Nephron progenitor cell (in vitro differentiated cells): ENCODE results near the gene PBX1.
A peak's percentile ranks its signal among the peaks of the same experiment; 100 is the strongest.
"Not testable (repeated sequence)": the region's sequence is repeated elsewhere in the genome, so short reads cannot be mapped to it uniquely, and the experiment has no call there.

Experiments used
- DNase-seq: peaks from one replicate; pipeline ENCODE4 v3.0.0; 2021
- H3K27ac Mint-ChIP-seq: 2 replicates; pipeline ENCODE4 v1.8.0; 2021; ENCODE audit warnings: mild to moderate bottlenecking, moderate library complexity, mixed read lengths
- H3K27me3 Mint-ChIP-seq: 2 replicates; pipeline ENCODE4 v1.8.0; 2021; ENCODE audit warnings: mild to moderate bottlenecking, low read depth, mixed read lengths; ENCODE audit not compliant: poor library complexity
- H3K36me3 Mint-ChIP-seq: 2 replicates; pipeline ENCODE4 v1.8.0; 2021; ENCODE audit warnings: low read depth, mixed read lengths
- H3K4me1 Mint-ChIP-seq: 2 replicates; pipeline ENCODE4 v1.8.0; 2021; ENCODE audit warnings: mixed read lengths
- H3K4me3 Mint-ChIP-seq: 2 replicates; pipeline ENCODE4 v1.8.0; 2021; ENCODE audit warnings: mild to moderate bottlenecking, moderate library complexity, mixed read lengths
- H3K9me3 Mint-ChIP-seq: 2 replicates; pipeline ENCODE4 v1.8.0; 2021; ENCODE audit warnings: mild to moderate bottlenecking, moderate library complexity, mixed read lengths
- CTCF ChIP-seq: fragments of 200-600 bp; sonication (generic); IDR thresholded peaks from 2 replicates; pipeline ENCODE4 v1.5.0; 2021; ENCODE audit warnings: antibody characterized with exemption

The PBX1 gene

GRCh38 chr1:164596172-164596571 lies 37.2 kb downstream of the PBX1 start:
- no peak for TF ChIP-seq CTCF
- DNase-seq: no peak
- Mint-ChIP-seq H3K4me1 (peaks cover 76% of the 10 kb centered on the region), H3K27ac (no peak overlapping the region), H3K4me3 (no peak overlapping the region), H3K36me3 (peaks cover 60% of the 10 kb centered on the region), H3K9me3 (no peaks in the 10 kb centered on the region), H3K27me3 (no peaks in the 10 kb centered on the region)

- TF ChIP-seq CTCF: no peak
- Mint-ChIP-seq H3K9me3 (no peaks in the 10 kb centered on the region), H3K27me3 (no peaks in the 10 kb centered on the region), H3K4me3 (peak overlapping the region; percentile 20), H3K36me3 (peaks cover 57% of the 10 kb centered on the region), H3K27ac (peak overlapping the region; percentile 54), H3K4me1 (peaks cover 74% of the 10 kb centered on the region)
- DNase-seq: no peak
Observed at GRCh38 chr1:164598719-164599118, 39.7 kb downstream of the PBX1 start.

GRCh38 chr1:164599272-164599671 lies 40.3 kb downstream of the PBX1 start:
- peaks cover 71% of the 10 kb centered on the region for H3K4me1 Mint-ChIP-seq
- TF ChIP-seq CTCF: no peak
- no peak for DNase-seq
- H3K36me3 Mint-ChIP-seq: peaks cover 54% of the 10 kb centered on the region
- no peaks in the 10 kb centered on the region for H3K9me3 Mint-ChIP-seq
- H3K27me3 Mint-ChIP-seq: peaks cover under 1% of the 10 kb centered on the region
- peak overlapping the region; percentile 71 for H3K27ac Mint-ChIP-seq
- peak overlapping the region; percentile 12 for H3K4me3 Mint-ChIP-seq

- no peak for DNase-seq
- peaks cover 2% of the 10 kb centered on the region for H3K27me3 Mint-ChIP-seq
- H3K36me3 Mint-ChIP-seq: peaks cover 55% of the 10 kb centered on the region
- peaks cover 74% of the 10 kb centered on the region for H3K4me1 Mint-ChIP-seq
- H3K27ac Mint-ChIP-seq: peak overlapping the region; percentile 99
- no peak for TF ChIP-seq CTCF
- peak overlapping the region; percentile 69 for H3K4me3 Mint-ChIP-seq
- no peaks in the 10 kb centered on the region for H3K9me3 Mint-ChIP-seq
Observed at GRCh38 chr1:164601399-164602100, 42.6 kb downstream of the PBX1 start.

GRCh38 chr1:164602101-164602422 lies 43.1 kb downstream of the PBX1 start:
- peaks cover 73% of the 10 kb centered on the region for H3K4me1 Mint-ChIP-seq
- no peaks in the 10 kb centered on the region for H3K9me3 Mint-ChIP-seq
- H3K27ac Mint-ChIP-seq: peak overlapping the region; percentile 99
- peaks cover 55% of the 10 kb centered on the region for H3K36me3 Mint-ChIP-seq
- DNase-seq: no peak
- H3K4me3 Mint-ChIP-seq: peak overlapping the region; percentile 69
- no peak for TF ChIP-seq CTCF
- H3K27me3 Mint-ChIP-seq: peaks cover 2% of the 10 kb centered on the region

- H3K27ac Mint-ChIP-seq: peak overlapping the region; percentile 99
- TF ChIP-seq CTCF: no peak
- H3K27me3 Mint-ChIP-seq: peaks cover 2% of the 10 kb centered on the region
- peak overlapping the region; percentile 69 for H3K4me3 Mint-ChIP-seq
- H3K36me3 Mint-ChIP-seq: peaks cover 55% of the 10 kb centered on the region
- H3K4me1 Mint-ChIP-seq: peaks cover 69% of the 10 kb centered on the region
- peaks cover 2% of the 10 kb centered on the region for H3K9me3 Mint-ChIP-seq
- peak; percentile 76 for DNase-seq
Observed at GRCh38 chr1:164602480-164603093, 43.6 kb downstream of the PBX1 start.

- not testable (repeated sequence) for H3K4me3 Mint-ChIP-seq, H3K9me3 Mint-ChIP-seq, H3K27me3 Mint-ChIP-seq, H3K27ac Mint-ChIP-seq, DNase-seq
- Mint-ChIP-seq H3K36me3 (peaks cover 45% of the 10 kb centered on the region), H3K4me1 (peaks cover 59% of the 10 kb centered on the region)
Observed at GRCh38 chr1:164603805-164604204, 44.8 kb downstream of the PBX1 start.
